Spinal cord (tissue), 10 donors: Measurements from ENCODE around the gene RAD51B. TPM values are rescaled to one million over a fixed set of nuclear protein-coding genes. Genes with fewer than 3 reads are reported as not detected.

Source experiments
- DNase-seq, 6 donors: peaks; one replicate each; pipeline versions ENCODE4 v3.0.0 to v3.0.0-alpha.2; 2013 to 2015; ENCODE audit warnings: low spot score in 6 of 6, low read depth in 4 of 6
- H3K27ac ChIP-seq: one replicate; pipeline ENCODE4 v1.5.1; 2013; ENCODE audit warnings: low read depth, low read length, control low read depth
- H3K27me3 ChIP-seq: one replicate; pipeline ENCODE4 v1.6.1; 2013; ENCODE audit warnings: low read length; ENCODE audit not compliant: control insufficient read depth, insufficient read depth
- H3K36me3 ChIP-seq: one replicate; pipeline ENCODE4 v1.6.1; 2013; ENCODE audit warnings: low read length; ENCODE audit not compliant: control insufficient read depth, insufficient read depth
- H3K4me1 ChIP-seq: one replicate; pipeline ENCODE4 v1.6.1; 2013; ENCODE audit warnings: low read length; ENCODE audit not compliant: control insufficient read depth, insufficient read depth
- H3K4me3 ChIP-seq: one replicate; pipeline ENCODE4 v1.5.1; 2013; ENCODE audit warnings: low read depth, low read length, control low read depth
- H3K9me3 ChIP-seq: one replicate; pipeline ENCODE4 v1.6.1; 2013; ENCODE audit warnings: low read length; ENCODE audit not compliant: control insufficient read depth, insufficient read depth
- WGBS: methylation state at CpG from one replicate; pipeline ENCODE4 v1.1.5; 2013; ENCODE audit warnings: missing lambda C conversion rate; ENCODE audit not compliant: insufficient coverage; 5-methylcytosine and 5-hydroxymethylcytosine counted together
- polyA plus RNA-seq, 2 donors: library from polyadenylated mRNA; unstranded; fragments of 120-200 nt; gene quantifications; one replicate each; pipeline ENCODE4 v1.2.1, GENCODE V29; 2013; ENCODE audit not compliant: insufficient read length in 2 of 2
- total RNA-seq, 2 donors: library from RNA; depleted of rRNA in 1 of 2; stranded (reverse); fragments of 120-200 nt in 1 of 2; fragments of >200 nt in 1 of 2; gene quantifications; one replicate each; pipeline versions ENCODE4 v1.2.3 to v1.2.4, GENCODE V29; 2013 to 2014
- donor health status: healthy.

The RAD51B gene
- total and polyA plus RNA-seq, 4 donors: 5.7 to 28.9 (median 14.4) TPM

GRCh38 chr14:68346556-68347343, 527.2 kb downstream of the RAD51B start:
- no peak overlapping the region for H3K4me3 ChIP-seq
- DNase-seq: peak in 4 of 6 donors; percentile 44 to 86 (median 77)

GRCh38 chr14:68349900-68350629, 530.5 kb downstream of the RAD51B start:
- H3K27ac ChIP-seq: peak overlapping the region; percentile 62
- H3K4me1 ChIP-seq: peaks cover 12% of the 10 kb centered on the region
- WGBS: 100% methylated on average over 1 of the region's 8 CpGs

More at GRCh38 chr14:68346556-68347343, 527.2 kb downstream of the RAD51B start:
- Histone ChIP-seq H3K27ac (peak overlapping the region; percentile 85), H3K9me3 (no peaks in the 10 kb centered on the region), H3K27me3 (no peaks in the 10 kb centered on the region), H3K4me1 (peaks cover 18% of the 10 kb centered on the region), H3K36me3 (no peaks in the 10 kb centered on the region)
- WGBS: 27% methylated on average over 2 of the region's 5 CpGs

GRCh38 chr14:68355415-68355814, 535.8 kb downstream of the RAD51B start:
- H3K4me1 ChIP-seq: peaks cover 17% of the 10 kb centered on the region
- H3K9me3 ChIP-seq: no peaks in the 10 kb centered on the region
- no CpG with 5 or more reads among the region's 2 CpGs for WGBS

More at GRCh38 chr14:68349900-68350629, 530.5 kb downstream of the RAD51B start:
- no peaks in the 10 kb centered on the region for H3K27me3 ChIP-seq
- no peak overlapping the region for H3K4me3 ChIP-seq
- no peaks in the 10 kb centered on the region for H3K36me3 ChIP-seq
- H3K9me3 ChIP-seq: no peaks in the 10 kb centered on the region
- peak in 2 of 6 donors; percentile 65 to 70 for DNase-seq

GRCh38 chr14:68357777-68358176, 538.2 kb downstream of the RAD51B start:
- Histone ChIP-seq H3K4me3 (no peak overlapping the region), H3K4me1 (peaks cover 25% of the 10 kb centered on the region), H3K9me3 (no peaks in the 10 kb centered on the region), H3K27ac (no peak overlapping the region), H3K27me3 (no peaks in the 10 kb centered on the region), H3K36me3 (no peaks in the 10 kb centered on the region)
- WGBS: no CpG with 5 or more reads among the region's 1 CpG
- DNase-seq: peak in 2 of 6 donors; percentile 60 to 68

More at GRCh38 chr14:68355415-68355814, 535.8 kb downstream of the RAD51B start:
- Histone ChIP-seq H3K27ac (no peak overlapping the region), H3K36me3 (no peaks in the 10 kb centered on the region), H3K27me3 (no peaks in the 10 kb centered on the region), H3K4me3 (no peak overlapping the region)
- no peak for DNase-seq

- no peak overlapping the region for H3K4me3 ChIP-seq
- no peak for DNase-seq
- H3K4me1 ChIP-seq: peaks cover 30% of the 10 kb centered on the region
- no peaks in the 10 kb centered on the region for H3K9me3 ChIP-seq
- no CpG with 5 or more reads among the region's 1 CpG for WGBS
- no peak overlapping the region for H3K27ac ChIP-seq
- H3K27me3 ChIP-seq: no peaks in the 10 kb centered on the region
- no peaks in the 10 kb centered on the region for H3K36me3 ChIP-seq
Measured at GRCh38 chr14:68358500-68358899, 538.9 kb downstream of the RAD51B start.

GRCh38 chr14:68359022-68359836, 539.6 kb downstream of the RAD51B start:
- 37% methylated on average over 9 of the region's 12 CpGs for WGBS
- Histone ChIP-seq H3K9me3 (no peaks in the 10 kb centered on the region), H3K27ac (peak overlapping the region; percentile 85), H3K4me3 (no peak overlapping the region), H3K36me3 (no peaks in the 10 kb centered on the region), H3K27me3 (no peaks in the 10 kb centered on the region), H3K4me1 (peaks cover 38% of the 10 kb centered on the region)
- peak in 2 of 6 donors; percentile 68 to 80 for DNase-seq

- Histone ChIP-seq H3K4me1 (peaks cover 45% of the 10 kb centered on the region), H3K9me3 (no peaks in the 10 kb centered on the region), H3K27ac (peak overlapping the region; percentile 85), H3K36me3 (no peaks in the 10 kb centered on the region), H3K4me3 (no peak overlapping the region), H3K27me3 (no peaks in the 10 kb centered on the region)
- DNase-seq: peak in 1 of 6 donors; percentile 60
- WGBS: 52% methylated on average over 7 of the region's 8 CpGs
Measured at GRCh38 chr14:68359837-68360552, 540.4 kb downstream of the RAD51B start.

GRCh38 chr14:68361231-68361630, 541.7 kb downstream of the RAD51B start:
- Histone ChIP-seq H3K9me3 (no peaks in the 10 kb centered on the region), H3K27me3 (no peaks in the 10 kb centered on the region), H3K4me3 (no peak overlapping the region), H3K27ac (peak overlapping the region; percentile 85), H3K36me3 (no peaks in the 10 kb centered on the region), H3K4me1 (peaks cover 46% of the 10 kb centered on the region)
- DNase-seq: no peak
- 100% methylated on average over 1 of the region's 2 CpGs for WGBS

GRCh38 chr14:68362846-68363245, 543.3 kb downstream of the RAD51B start:
- Histone ChIP-seq H3K4me1 (peaks cover 46% of the 10 kb centered on the region), H3K27me3 (no peaks in the 10 kb centered on the region), H3K36me3 (no peaks in the 10 kb centered on the region), H3K9me3 (no peaks in the 10 kb centered on the region), H3K27ac (peak overlapping the region; percentile 98), H3K4me3 (no peak overlapping the region)
- WGBS: no CpG with 5 or more reads among the region's 4 CpGs
- no peak for DNase-seq
